OCI-LY7 (cell line): ENCODE results near the gene SPNS2.

ENCODE experiments used
- EZH2phosphoT487 ChIP-seq: fragments of 200-600 bp; sonication (generic); IDR thresholded peaks from 2 replicates; pipeline ENCODE4 v1.6.1; 2018; ENCODE audit warnings: low read depth, borderline replicate concordance, mild to moderate bottlenecking, mixed run types, antibody characterized with exemption, low read length, moderate library complexity, mixed read lengths
- TF ChIP-seq, protein P1 (sequence below): fragments of 200-600 bp; sonication (generic); conservative IDR thresholded peaks from 2 replicates; pipeline ENCODE4 v1.5.1; 2014; ENCODE audit warnings: mild to moderate bottlenecking, antibody characterized with exemption, low read length, moderate library complexity, mixed read lengths

DNA sequence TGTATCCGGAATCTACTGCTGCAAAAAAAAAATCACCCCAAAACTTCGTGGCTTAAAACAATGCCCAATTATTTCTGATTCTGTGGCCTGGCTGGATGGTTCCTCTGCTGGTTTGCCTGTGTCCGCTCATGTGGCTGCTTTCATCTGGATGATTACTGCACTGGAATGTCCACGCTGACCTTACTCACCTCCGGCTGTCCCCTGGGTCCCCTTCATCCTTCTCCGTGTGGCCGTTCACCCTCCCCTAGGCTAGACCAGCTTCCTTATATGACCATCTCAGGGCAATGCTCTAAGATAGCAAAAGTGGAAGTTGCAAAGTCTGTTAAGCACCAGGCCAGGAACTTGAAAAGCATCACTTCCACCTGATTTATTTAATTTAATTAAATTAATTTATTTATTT, 31.4 kb upstream of the SPNS2 start:
- TF ChIP-seq, protein P1, sequence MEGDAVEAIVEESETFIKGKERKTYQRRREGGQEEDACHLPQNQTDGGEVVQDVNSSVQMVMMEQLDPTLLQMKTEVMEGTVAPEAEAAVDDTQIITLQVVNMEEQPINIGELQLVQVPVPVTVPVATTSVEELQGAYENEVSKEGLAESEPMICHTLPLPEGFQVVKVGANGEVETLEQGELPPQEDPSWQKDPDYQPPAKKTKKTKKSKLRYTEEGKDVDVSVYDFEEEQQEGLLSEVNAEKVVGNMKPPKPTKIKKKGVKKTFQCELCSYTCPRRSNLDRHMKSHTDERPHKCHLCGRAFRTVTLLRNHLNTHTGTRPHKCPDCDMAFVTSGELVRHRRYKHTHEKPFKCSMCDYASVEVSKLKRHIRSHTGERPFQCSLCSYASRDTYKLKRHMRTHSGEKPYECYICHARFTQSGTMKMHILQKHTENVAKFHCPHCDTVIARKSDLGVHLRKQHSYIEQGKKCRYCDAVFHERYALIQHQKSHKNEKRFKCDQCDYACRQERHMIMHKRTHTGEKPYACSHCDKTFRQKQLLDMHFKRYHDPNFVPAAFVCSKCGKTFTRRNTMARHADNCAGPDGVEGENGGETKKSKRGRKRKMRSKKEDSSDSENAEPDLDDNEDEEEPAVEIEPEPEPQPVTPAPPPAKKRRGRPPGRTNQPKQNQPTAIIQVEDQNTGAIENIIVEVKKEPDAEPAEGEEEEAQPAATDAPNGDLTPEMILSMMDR, result no peak
- no peak for TF ChIP-seq EZH2phosphoT487
